Stimulated activated CD8-positive, alpha-beta memory T cell treated with anti-CD3 and anti-CD28 coated beads, Interleukin-7, amount 100 ng/mL, for 48 hours (primary cell): Measurements from ENCODE around the gene GJA4.
"Not testable (repeated sequence)": the region's sequence is repeated elsewhere in the genome, so short reads cannot be mapped to it uniquely, and the experiment has no call there.

Experiments used
- DNase-seq, 2 donors: peaks; one replicate each; pipeline ENCODE4 v3.0.0-alpha.2; 2020; ENCODE audit warnings: low read depth in 1 of 2; ENCODE audit errors: extremely low read depth in 1 of 2

Gene GJA4

DNA sequence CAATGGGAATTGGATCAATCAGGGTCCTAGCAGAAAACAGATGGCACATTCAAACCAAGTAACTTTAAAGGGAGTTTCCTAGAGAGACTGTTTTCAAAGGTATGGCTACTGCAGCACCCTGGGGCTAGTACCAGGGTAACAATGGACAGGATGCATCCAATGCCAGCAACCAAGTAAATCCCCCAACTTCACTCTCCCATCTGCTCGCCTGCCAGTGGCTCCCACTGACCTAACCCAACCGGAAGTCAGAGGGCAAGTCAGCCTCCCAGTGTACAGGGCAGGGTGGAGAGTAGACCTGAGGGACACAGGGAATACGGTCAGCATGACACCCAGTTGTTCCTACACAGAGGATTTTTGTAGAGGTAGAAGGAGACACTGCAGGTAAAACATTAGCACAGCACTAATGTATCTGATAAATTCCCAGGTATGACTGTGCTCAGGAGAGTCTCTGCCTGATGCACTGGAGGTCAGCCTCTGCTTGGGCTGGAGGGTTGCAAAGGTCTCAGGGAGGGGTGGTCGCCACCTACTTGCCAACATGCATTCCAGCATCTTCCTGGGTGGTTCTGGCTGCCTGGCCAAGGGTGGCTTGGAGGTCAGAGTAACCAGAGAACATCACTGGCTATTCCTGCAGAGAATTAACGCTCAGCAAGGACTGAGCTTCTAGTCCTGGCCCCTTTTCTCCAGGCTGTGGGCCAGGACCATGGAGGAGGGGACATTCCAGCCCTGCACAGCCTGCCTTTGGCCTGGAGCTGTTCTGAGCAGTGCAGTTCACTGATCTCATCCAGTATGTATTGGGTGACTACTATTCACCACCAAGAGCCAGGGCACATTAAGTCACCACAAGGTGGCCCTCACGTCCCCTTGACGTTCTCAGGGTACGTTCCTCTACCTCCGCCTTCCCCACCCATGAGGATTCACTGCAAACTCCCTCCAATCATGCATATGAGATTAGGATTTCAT is 5.1 kb upstream of the GJA4 start:
- DNase-seq, result no peak

DNA sequence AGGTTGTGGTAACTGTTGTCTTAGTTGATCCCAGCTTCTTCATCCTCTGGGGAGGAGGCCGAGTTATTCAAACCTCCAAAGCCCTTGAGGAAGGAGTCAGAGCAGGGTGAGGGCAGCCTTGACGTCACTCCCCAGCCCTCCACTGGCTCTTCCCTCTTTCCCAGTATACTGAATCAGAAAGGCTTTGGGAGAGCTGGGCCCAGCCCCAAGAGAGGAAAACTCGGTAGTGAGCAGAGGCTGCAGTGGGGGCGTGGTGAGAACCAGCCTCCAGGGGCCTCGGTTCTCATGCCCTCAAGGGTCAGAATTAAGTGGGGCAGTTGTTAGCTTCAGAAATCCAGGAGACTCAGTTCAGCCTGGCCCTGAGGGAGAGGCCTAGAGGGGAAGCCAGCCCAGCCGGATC is 1.8 kb upstream of the GJA4 start:
- DNase-seq, result no peak

DNA sequence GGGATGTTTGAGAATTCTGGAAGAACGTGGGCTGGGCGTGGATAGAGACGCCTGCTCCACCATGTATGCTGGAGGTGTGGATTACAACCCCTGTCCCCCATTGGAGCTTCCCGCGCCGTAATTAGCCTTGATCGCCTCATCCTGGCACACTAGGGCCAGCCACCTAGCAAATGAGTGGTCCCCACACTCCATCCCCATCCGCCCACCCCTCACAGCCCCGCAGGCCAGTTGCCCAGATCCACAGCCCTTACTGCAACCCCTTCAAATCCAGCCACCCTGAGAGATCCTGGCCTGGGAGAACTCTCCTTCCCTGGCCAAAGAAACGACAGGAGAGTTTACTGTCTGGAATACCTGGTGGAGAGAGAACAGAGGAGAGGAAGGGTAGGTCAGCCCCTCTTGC is 375 bp upstream of the GJA4 start:
- no peak for DNase-seq

DNA sequence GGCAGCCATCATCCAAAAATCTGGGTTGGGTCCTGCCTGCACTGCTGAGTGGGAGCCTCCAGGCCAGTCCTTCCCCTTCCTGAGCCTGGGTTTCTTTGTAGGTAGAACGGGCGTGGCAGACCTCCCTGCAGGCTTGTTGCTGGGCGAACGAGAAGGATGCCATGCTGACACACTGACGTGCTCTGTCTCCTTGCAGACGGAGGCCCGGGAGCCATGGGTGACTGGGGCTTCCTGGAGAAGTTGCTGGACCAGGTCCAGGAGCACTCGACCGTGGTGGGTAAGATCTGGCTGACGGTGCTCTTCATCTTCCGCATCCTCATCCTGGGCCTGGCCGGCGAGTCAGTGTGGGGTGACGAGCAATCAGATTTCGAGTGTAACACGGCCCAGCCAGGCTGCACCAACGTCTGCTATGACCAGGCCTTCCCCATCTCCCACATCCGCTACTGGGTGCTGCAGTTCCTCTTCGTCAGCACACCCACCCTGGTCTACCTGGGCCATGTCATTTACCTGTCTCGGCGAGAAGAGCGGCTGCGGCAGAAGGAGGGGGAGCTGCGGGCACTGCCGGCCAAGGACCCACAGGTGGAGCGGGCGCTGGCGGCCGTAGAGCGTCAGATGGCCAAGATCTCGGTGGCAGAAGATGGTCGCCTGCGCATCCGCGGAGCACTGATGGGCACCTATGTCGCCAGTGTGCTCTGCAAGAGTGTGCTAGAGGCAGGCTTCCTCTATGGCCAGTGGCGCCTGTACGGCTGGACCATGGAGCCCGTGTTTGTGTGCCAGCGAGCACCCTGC is 1.4 kb downstream of the GJA4 start:
- DNase-seq, result no peak

DNA sequence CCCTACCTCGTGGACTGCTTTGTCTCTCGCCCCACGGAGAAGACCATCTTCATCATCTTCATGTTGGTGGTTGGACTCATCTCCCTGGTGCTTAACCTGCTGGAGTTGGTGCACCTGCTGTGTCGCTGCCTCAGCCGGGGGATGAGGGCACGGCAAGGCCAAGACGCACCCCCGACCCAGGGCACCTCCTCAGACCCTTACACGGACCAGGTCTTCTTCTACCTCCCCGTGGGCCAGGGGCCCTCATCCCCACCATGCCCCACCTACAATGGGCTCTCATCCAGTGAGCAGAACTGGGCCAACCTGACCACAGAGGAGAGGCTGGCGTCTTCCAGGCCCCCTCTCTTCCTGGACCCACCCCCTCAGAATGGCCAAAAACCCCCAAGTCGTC is 2.0 kb downstream of the GJA4 start:
- no peak for DNase-seq

DNA sequence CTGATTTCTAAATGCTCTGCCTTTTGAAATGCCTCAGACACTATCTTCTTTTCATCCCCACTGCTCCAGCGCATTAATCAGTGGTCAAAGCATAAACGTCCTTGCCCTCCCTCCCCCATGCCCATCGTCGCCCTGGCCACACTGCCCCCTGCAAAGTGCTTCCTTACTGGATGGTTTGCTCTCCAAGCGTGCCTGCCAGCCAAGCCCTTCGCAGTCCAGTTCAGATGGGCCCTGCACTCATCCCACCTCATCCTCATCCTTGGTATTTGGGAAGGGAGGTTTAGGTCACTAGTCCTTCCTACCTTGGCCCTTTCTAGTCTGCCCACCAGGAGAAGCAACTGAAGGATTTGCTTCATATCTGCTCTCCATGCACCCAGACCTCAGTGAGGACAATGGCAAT is 3.1 kb downstream of the GJA4 start:
- no peak for DNase-seq

DNA sequence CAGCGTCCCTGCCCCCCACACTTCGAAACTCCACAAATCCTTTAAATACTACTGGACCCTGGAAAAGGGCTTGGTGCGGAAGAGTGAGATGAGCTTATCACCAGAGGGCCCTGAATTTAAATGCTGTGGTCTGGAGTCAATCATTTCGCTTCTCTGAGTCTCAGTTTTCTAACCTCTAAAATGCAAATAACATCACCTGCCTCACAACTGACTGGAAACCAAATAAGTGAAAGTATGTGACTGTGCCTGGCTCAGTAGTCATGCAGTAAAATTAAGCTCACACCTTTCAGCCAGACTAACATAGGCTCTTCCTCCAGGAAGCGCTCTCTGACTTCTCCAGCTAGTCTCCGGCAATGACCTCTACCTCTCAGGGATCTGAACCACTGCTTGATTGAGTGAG is 4.2 kb downstream of the GJA4 start:
- no peak for DNase-seq

DNA sequence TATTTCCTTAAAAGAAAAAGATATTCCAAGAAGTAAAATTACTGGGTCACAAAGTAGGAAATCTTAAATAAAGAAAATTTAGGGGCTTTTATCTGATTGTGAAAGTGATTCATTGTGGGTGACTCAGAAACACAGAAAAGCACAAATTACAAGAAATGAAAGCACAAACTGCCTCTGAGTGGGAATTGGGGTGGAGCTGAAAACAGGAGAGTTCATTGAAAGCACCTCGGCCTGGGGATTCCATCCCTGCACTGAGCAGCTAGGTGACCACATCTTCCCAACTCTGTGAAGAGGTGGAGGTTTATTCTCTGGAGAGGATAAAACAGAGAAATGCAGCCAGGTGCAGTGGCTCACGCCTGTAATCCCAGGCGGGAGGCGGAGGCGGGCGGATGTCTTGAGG is 7.4 kb downstream of the GJA4 start:
- no peak for DNase-seq

DNA sequence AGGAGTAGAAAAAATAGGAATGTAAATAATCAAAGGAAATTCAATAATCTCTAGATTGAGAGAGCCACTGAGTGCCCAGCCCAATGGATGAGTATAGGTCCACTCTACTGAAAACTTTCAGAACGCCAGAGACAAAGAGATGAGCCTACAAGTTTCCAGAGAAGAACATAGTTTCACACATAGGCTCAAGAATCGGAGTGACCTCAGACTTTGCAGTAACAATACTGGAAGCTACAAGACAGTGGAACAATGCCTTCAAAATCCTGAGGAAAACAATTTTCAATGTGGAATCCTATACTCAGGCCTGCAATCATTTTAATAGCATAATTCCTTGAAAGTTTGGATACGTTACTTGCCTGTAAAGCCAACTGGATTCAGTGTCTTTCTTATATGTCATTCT is 11.0 kb downstream of the GJA4 start:
- DNase-seq, result no peak

DNA sequence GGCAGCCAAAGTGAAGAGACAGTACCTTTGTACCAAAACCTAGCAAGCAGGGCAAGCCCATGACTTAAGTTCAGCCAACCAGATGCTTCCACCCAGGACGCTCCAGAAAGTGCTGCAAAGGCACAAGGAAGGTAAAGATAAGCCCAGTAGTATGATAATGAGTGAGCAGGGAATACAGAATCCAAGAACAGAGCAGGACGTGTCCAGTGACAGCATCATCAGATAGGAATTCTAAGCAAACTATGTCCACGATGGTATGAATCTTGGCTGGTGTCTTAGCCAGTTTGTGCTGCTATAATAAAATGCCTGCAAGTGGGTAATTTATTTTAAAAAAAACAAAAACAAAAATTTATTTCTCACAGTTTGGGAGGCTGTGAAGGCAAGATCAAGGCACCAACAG is 13.6 kb downstream of the GJA4 start:
- no peak for DNase-seq

DNA sequence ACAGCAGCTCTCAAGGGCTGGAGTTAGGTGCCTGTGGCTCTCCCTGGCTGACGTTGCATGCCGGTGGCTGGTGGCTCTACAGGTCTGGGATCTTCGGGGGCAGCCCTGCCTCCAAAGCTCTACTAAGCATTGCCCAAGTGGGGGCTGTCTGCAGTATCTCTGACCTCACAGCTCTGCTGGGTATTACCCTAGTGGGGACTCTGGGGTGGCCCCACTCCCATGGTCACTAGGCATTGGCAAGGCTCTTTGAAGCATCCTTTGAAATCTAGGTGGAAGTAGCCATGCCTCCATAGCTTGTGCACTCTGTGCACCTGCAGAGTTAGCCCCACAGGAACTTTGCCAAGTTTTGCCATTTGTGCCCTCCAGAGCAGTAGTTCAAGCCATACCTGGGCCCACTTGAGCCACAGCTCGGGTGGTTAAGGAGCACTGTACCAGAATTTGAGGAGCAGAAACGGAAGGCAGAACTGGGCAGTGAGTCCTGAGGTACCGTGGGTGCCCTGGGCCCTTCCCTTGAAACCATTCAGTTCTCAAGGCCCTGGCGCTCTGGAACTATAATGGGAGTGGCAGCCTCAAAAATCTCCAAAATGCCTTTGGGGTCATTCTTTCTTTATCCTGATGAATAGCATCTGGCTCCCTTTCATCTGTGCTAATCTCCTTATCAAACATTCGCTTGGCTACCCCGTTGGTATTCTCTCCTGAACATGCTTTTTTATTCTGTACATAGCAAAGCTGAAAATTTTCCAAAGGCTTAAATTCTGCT is 15.4 kb downstream of the GJA4 start:
- no peak for DNase-seq

DNA sequence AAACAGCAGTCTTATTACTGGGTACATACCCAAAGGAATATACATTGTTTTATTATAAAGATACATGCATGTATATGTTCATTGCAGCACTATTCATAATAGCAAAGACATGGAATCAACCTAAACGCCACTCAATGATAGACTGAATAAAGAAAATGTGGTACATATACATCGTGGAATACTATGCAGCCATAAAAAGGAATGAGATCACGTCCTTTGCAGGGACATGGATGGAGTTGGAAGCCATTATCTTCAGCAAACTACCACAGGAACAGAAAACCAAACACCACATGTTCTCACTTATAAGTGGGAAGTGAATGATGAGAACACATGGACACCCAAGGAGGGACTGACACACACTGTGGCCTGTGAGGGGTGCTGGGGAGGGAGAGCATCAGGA is 18.0 kb downstream of the GJA4 start:
- not testable (repeated sequence) for DNase-seq

DNA sequence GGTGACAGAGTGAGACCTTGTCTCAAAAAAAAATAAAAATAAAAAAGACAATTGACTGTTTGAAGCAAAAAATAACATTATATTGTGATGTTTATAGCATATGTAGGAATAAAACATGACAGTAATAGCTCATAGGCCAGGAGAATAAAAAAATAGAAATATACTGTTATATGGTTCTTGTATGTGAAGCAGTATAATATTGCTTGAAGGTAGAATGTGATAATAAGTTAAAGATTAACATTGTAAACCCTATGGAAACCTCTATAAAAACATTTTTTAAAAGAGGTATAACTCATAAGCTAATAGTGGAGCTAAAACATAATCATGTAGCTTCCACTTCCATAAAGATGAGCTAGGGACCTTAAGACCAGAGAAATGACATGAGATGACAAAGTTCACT is 23.5 kb downstream of the GJA4 start:
- no peak for DNase-seq

DNA sequence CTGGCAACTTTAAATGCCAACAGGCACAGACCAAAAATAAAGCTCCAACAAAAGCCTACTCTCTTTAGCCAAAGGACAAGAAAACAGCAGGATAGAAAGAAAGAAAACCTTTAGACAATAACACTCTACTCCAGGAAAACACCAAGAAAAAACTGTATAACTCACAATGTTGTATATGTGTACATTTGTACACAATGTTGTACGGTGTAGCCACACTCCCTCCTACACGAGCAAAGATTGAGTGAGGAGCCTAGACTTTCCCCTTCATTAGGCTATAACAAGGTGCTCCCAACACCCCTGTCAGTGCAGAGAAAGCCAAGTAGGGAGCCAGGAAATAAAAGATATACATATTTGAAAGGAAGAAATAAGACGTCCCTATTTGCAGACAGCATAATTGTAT is 24.0 kb downstream of the GJA4 start:
- no peak for DNase-seq

DNA sequence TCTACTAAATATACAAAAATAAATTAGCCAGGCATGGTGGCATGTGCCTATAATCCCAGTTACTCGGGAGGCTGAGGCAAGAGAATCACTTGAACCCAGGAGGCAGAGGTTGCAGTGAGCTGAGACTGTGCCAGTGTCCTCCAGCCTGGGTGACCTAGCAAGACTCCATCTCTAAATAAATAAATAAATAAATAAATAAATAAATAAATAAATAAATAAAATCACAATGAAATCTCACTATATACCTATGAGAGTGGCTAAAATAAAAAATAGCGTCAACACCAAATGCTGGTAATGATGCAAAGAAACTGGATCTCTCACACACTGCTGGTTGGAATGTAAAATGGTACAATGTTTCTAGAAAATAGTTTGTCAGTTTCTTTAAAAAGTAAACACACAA is 26.1 kb downstream of the GJA4 start:
- not testable (repeated sequence) for DNase-seq

DNA sequence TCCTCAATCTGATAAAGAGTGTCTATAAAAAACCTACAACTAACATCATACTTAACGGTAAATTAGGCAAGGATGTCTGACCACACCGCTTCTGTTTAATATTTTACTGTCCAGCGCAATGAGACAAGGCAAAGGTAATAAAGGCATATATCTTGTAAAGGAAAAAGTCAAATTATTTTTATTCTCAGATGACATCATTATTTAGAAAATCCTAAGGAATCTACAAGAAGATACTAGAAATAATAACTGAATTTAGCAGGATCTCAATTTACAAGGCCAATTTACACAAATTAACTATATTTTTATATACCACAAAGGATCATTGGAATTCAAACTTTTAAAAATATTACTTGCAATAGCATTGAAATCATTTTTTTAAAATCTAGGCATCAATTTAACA is 29.4 kb downstream of the GJA4 start:
- DNase-seq, result no peak

DNA sequence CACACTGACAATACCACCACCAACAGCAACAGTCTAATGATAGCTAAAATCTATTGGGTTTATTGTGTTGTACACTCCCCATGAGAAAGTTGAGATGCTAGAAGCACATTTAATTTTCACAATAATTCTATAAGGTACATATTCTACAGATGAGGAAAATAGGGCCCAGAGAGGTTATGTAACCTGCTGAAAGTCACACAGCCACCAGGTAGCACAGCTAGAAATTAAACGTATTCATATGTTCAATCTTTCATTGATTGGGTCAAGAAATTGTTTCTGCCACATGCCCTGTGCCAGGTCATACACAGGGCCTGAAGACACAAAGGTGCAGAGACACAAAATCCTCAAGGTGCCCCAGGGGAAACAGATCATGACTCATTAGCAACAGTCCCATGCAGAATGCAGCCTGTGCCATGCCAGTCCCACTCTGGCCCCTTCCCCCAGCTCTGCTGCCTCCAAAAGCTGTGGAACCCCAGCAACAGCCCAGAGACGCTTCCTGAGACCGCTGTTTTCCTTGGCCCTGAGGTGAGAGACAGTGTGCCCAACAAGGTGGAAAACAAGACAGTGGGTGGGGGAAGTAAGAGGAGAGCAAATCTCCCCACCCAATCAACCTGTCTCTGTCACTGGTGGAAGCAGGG is 32.1 kb downstream of the GJA4 start:
- DNase-seq, result no peak

DNA sequence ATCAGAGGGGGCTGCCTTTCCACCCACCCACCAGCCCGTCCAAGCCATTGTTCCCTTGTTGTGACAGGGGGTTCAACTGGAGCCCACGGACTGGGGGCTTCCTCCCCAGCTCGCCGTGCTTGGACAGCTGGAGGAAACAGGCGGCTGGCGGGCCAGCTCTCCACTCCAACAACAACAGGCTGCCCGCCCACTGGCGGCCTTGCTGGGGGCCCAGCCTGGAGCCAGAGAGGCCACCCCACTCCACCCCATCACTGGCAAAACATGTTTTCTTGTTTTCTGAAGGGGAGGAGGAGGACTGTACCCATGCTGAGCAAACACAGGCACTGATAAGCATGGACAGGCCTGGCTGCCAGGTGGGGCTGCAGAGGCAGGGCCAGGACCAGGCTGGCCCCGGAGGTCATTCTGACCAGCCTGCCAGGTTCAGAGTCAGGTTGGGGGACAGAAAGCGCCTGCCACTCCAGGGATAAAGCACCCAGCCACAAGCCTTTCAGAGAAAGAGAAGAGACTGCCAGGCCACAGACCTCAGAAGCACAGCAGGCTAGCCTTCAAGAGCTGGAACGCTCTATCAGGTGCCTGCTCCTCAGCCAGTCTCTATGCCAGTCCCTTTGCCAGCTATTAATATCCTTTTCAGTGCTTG is 32.8 kb downstream of the GJA4 start:
- no peak for DNase-seq

DNA sequence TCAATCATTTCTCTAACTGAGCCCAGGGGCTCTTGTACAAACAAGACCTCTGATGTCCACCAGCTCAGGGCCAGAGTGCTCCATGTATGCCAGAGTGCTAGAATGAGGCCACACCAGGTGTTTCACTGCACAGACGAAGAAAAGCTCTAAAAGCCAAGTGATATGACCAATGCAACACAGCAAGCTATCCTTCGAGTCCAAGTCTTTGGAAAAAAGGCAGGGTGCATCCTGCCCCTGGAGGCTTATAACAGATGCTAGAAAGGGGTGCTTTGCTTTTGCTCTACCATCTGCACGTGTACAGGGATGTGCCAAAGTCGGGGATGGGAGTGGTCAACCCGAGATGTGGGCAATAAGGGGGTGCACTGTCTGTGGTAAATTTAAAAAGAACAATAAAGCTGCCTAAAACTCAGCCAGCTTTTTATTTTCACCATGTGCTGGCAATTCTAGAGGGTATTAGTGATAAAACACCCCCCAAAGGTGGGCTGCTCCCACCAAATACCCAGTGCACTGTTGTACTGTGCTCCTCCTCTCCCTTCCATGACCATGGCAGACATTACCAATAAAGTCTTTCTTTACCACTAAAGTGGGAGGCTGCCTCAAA is 34.6 kb downstream of the GJA4 start:
- no peak for DNase-seq

DNA sequence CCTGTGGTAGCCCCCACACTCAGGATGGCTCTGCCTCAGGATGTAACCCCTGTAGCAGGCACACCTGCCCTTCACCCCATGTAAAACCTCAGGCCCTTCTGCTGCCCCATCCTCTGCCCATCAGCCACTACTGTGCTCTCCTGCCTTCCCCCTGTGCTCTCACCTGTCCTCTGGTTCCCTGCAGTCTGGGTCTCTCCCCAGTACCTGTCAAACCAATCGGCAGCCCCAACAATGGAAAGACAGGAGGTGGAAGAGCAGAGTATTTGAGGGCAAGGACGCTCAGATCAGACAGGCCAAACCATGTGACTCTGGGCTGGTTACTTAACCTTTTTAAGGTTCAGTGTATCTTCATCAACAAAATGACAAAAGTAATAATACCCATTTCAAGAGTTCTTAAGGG is 35.8 kb downstream of the GJA4 start:
- no peak for DNase-seq
